Progenitor cell of endocrine pancreas (in vitro differentiated cells): ENCODE measurements around the gene PPP1R10. TPM values are rescaled to one million over a fixed set of nuclear protein-coding genes. Genes with fewer than 3 reads are reported as not detected.

Source experiments
- DNase-seq: peaks from one replicate; pipeline ENCODE4 v3.0.0; 2021; ENCODE audit warnings: low spot score; ENCODE audit not compliant: unreplicated experiment
- H3K27ac Mint-ChIP-seq: 2 replicates; pipeline ENCODE4 v1.8.0; 2021; ENCODE audit warnings: mild to moderate bottlenecking, moderate library complexity, mixed read lengths
- H3K27me3 Mint-ChIP-seq: 2 replicates; pipeline ENCODE4 v1.8.0; 2021; ENCODE audit warnings: mixed read lengths
- H3K36me3 Mint-ChIP-seq: 2 replicates; pipeline ENCODE4 v1.8.0; 2022; ENCODE audit warnings: mixed read lengths; ENCODE audit not compliant: insufficient read depth
- H3K4me1 Mint-ChIP-seq: 2 replicates; pipeline ENCODE4 v1.8.0; 2021; ENCODE audit warnings: low read depth, mixed read lengths
- H3K4me3 Mint-ChIP-seq: 2 replicates; pipeline ENCODE4 v1.8.0; 2021; ENCODE audit warnings: low read depth, mild to moderate bottlenecking, moderate library complexity, mixed read lengths
- H3K9me3 Mint-ChIP-seq: 2 replicates; pipeline ENCODE4 v1.8.0; 2021; ENCODE audit warnings: low read depth, mixed read lengths
- total RNA-seq: library from RNA; stranded (reverse); gene quantifications from 2 replicates; pipeline ENCODE4 v1.2.1, GENCODE V29; 2021
- TF ChIP-seq, protein P1 (sequence below): fragments of 200-600 bp; sonication (generic); IDR thresholded peaks from one replicate; pipeline ENCODE4 v1.5.0; 2021; ENCODE audit warnings: antibody characterized with exemption, mild to moderate bottlenecking; ENCODE audit not compliant: unreplicated experiment

The PPP1R10 gene
- total RNA-seq, 1 donor from 2014 or later: 142 TPM

DNA sequence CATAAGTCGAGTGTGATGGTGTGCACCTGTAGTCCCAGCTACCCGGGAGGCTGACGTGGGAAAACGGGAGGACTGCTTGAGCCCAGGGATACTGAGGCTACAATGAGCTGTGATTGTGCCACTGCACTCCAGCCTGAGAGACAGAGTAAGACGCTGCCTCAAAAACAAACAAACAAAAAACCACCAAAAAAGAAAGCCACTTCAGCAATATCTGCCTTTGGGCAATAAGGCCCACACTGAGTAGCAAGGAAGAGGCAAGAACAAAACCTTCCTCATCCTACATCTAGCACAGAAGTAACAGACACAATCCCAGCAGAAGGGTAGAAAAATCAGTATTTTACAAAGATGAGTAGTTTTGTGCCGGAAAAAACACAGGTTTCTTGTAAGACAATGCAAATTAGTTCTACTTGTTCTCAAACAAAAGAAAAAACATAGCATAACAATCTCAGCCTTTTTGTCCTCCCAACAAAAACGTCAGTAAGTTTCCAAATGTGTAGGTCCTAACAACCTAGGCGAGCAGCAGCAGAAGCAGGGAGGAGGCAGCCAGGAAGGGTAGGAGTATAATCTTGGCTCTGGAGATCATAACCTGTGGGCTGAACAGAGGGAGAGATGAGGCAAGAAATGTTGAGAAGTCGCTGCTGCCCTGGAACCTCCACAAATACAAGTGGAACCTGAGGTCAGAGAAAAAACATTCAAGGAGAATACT lies 5.7 kb downstream of the PPP1R10 start:
- TF ChIP-seq, protein P1, sequence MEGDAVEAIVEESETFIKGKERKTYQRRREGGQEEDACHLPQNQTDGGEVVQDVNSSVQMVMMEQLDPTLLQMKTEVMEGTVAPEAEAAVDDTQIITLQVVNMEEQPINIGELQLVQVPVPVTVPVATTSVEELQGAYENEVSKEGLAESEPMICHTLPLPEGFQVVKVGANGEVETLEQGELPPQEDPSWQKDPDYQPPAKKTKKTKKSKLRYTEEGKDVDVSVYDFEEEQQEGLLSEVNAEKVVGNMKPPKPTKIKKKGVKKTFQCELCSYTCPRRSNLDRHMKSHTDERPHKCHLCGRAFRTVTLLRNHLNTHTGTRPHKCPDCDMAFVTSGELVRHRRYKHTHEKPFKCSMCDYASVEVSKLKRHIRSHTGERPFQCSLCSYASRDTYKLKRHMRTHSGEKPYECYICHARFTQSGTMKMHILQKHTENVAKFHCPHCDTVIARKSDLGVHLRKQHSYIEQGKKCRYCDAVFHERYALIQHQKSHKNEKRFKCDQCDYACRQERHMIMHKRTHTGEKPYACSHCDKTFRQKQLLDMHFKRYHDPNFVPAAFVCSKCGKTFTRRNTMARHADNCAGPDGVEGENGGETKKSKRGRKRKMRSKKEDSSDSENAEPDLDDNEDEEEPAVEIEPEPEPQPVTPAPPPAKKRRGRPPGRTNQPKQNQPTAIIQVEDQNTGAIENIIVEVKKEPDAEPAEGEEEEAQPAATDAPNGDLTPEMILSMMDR: no peak
- no peaks in the 10 kb centered on the region for H3K9me3 Mint-ChIP-seq
- DNase-seq: no peak
- peaks cover 31% of the 10 kb centered on the region for H3K4me1 Mint-ChIP-seq
- H3K36me3 Mint-ChIP-seq: peaks cover 37% of the 10 kb centered on the region
- H3K27ac Mint-ChIP-seq: peak overlapping the region; percentile 21
- H3K27me3 Mint-ChIP-seq: no peaks in the 10 kb centered on the region
- H3K4me3 Mint-ChIP-seq: no peak overlapping the region

DNA sequence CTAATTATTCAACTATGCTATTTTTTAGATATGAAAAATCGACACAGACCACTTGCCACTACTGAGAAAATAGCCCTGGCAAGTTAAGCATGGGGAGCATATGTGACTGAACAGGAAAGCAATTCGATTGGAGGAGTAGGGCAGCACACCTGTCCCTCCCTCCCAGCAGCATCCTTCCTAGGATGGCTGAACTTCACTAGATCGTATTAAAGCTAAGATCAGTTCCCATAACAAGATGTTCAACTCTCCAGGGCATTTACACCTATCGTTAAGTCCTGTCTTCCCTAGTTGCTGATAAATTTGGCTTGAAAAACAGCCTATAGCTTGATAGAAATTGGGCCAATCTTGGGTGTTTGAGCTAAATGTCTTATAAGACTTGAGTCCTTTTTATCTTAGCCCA lies 7.0 kb downstream of the PPP1R10 start:
- Mint-ChIP-seq H3K36me3 (peaks cover 35% of the 10 kb centered on the region), H3K4me1 (peaks cover 31% of the 10 kb centered on the region), H3K4me3 (no peak overlapping the region), H3K9me3 (no peaks in the 10 kb centered on the region), H3K27me3 (no peaks in the 10 kb centered on the region), H3K27ac (peak overlapping the region; percentile 75)
- no peak for DNase-seq
- TF ChIP-seq, protein P1: no peak

DNA sequence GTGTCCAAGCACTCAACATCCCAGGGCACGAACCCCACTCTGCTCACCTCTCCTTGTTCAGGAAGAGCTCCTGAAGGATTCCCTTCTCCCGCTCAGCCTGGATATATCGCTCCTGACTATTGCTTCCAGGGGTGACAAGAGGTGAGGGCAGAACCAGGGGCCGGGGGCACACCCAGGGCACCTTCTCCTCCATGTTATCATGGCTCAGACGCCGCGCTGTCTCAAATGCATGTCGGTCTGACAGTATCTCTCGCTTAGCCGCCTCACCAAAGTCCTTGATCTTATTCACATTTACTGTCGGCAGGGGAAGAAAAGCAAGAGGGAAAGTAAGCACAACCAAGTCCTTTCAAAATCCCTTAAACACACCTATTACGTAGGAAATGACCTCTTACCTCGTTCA lies 13.1 kb downstream of the PPP1R10 start:
- H3K27me3 Mint-ChIP-seq: no peaks in the 10 kb centered on the region
- H3K4me3 Mint-ChIP-seq: no peak overlapping the region
- H3K36me3 Mint-ChIP-seq: peaks cover 44% of the 10 kb centered on the region
- DNase-seq: no peak
- H3K27ac Mint-ChIP-seq: no peak overlapping the region
- H3K4me1 Mint-ChIP-seq: peaks cover 3% of the 10 kb centered on the region
- no peaks in the 10 kb centered on the region for H3K9me3 Mint-ChIP-seq
- TF ChIP-seq, protein P1: no peak

DNA sequence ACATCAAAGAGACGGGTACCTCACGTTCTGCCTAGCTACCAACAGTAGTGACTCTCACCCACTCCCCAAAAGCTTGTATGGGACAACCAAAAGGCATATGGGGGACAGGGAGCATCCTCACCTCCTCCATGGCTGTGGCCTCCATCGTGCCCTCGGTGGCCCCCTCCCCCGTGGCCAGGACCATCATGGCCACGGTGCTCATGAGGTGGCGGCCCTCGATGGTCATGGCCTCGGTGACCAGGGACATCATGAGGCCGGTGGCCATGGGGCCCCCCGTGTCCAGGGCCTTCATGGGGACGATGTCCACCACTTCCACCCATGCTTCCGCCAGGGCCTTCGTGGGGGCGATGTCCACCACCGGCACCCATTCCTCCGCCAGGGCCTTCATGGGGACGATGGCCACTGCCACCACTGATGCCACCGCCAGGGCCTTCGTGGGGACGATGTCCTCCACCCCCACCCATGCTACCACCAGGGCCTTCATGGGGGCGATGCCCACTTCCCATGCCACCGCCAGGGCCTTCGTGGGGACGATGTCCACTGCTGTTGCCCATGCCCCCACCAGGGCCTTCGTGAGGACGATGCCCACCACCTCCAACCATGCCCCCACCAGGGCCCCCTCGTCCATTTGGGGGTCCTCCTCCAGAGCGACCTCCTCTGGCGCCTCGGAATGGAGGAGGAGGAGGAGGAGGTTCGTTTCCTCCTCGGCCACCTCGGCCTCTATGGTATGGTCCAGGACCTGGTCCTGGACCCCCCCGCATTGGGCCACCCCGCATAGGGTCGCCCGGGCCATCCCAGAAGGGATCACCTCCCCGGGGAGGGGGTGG lies 15.0 kb downstream of the PPP1R10 start:
- no peak overlapping the region for H3K4me3 Mint-ChIP-seq
- TF ChIP-seq, protein P1: no peak
- no peaks in the 10 kb centered on the region for H3K4me1 Mint-ChIP-seq
- DNase-seq: no peak
- H3K27me3 Mint-ChIP-seq: no peaks in the 10 kb centered on the region
- H3K36me3 Mint-ChIP-seq: peaks cover 35% of the 10 kb centered on the region
- H3K9me3 Mint-ChIP-seq: no peaks in the 10 kb centered on the region
- H3K27ac Mint-ChIP-seq: no peak overlapping the region

DNA sequence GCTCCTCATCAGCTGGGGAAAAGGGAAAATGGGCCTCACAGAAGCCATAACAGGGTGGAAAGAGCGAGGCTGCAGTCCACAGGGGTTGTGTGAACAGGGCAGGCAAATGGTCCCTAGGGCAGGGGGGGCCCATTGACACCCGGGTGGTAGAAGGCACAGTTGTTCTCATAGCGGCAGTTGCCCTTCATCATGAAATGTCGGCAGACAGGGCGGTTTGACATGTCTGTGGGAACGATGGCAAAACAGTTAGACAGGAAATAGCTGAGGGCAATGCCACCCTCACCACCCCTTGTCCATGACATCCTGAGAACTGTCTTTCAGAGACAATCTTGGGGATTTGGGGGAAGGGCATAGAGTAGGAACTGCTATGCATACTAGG lies 15.6 kb downstream of the PPP1R10 start:
- no peak for DNase-seq
- Mint-ChIP-seq H3K9me3 (no peaks in the 10 kb centered on the region), H3K4me1 (no peaks in the 10 kb centered on the region), H3K27ac (no peak overlapping the region), H3K27me3 (no peaks in the 10 kb centered on the region), H3K36me3 (peaks cover 31% of the 10 kb centered on the region), H3K4me3 (no peak overlapping the region)
- TF ChIP-seq, protein P1: no peak
